Erythroblast (primary cell): ENCODE results near the gene GEMIN4.

ENCODE experiments used
- GATA1 ChIP-seq: IDR thresholded peaks from 2 replicates; pipeline ENCODE4 v1.6.1; 2011; ENCODE audit warnings: low read depth, mild to moderate bottlenecking, control low read depth, low read length, moderate library complexity
- POLR2A ChIP-seq: IDR thresholded peaks from 2 replicates; pipeline ENCODE4 v1.6.1; 2011; ENCODE audit warnings: mild to moderate bottlenecking, low read length

DNA sequence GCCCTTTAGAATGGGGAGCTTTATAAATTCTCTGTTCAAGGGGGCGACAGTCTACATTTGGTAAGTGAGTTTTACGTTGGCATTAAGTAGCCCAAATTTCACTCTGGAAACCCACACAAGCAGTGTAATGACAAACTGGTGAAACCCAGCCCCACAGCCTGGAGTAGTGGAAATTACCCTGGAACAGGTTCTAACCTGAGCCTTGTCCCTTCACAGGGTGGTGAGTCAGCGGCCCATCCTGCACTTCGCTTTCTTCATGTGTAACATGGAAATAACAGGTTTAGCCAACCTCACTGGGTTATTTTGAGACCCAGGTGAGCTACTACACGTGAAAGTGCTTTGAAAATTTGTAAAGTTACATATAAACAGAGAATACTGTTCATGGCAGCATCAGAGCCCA, 23.2 kb downstream of the GEMIN4 start:
- TF ChIP-seq POLR2A (no peak), GATA1 (no peak)
